ENCODE data around the gene PRR5L. TPM values are rescaled to one million over a fixed set of nuclear protein-coding genes. Genes with fewer than 3 reads are reported as not detected.

PRR5L gene
- total and polyA plus RNA-seq, 2 experiments from 2014 or later, result 3.1 to 8.9 TPM

- Mint-ChIP-seq H3K9me3 (no peaks in the 10 kb centered on the region), H3K27me3 (ENCODE audit: insufficient read depth, low read depth, poor library complexity) (peaks cover 9% of the 10 kb centered on the region), H3K36me3 (ENCODE audit: low read depth) (no peaks in the 10 kb centered on the region), H3K4me1 (peaks cover 10% of the 10 kb centered on the region; the same call in 2 of the 3 replicates), H3K4me3 (no peak overlapping the region), H3K27ac (no peak overlapping the region)
- Histone ChIP-seq H2AFZ (no peak overlapping the region; the same call in 1 of the 2 replicates), H3F3A (replicated peaks; ENCODE audit: low read depth) (no peaks in the 10 kb centered on the region; the same call in 1 of the 2 replicates), H3K27me3 (ENCODE audit: insufficient read depth) (peaks cover 9% of the 10 kb centered on the region; the same call in 1 of the 2 replicates), H3K4me2 (no peak overlapping the region), H3K4me1 (ENCODE audit: insufficient read depth) (no peaks in the 10 kb centered on the region), H3K27ac (ENCODE audit: low read depth) (no peak overlapping the region), H3K9me2 (ENCODE audit: insufficient read depth) (no peaks in the 10 kb centered on the region), H3K36me3 (ENCODE audit: insufficient read depth) (no peaks in the 10 kb centered on the region), H3K4me3 (no peak overlapping the region), H4K20me1 (replicated peaks; ENCODE audit: insufficient read depth) (no peaks in the 10 kb centered on the region), H3K79me2 (replicated peaks; ENCODE audit: insufficient read depth) (peaks cover 16% of the 10 kb centered on the region)
- TF ChIP-seq JUNB (IDR thresholded peaks at IDR 0.05; ENCODE audit: unreplicated experiment), result no peak
- no peak for ATAC-seq
- no peak for DNase-seq (ENCODE audit: low spot score)
Measured at GRCh38 chr11:36512016-36512415, 215.9 kb downstream of the PRR5L start.

GRCh38 chr11:36513965-36514364 is 217.9 kb downstream of the PRR5L start:
- no peaks in the 10 kb centered on the region for H3K36me3 ChIP-seq (ENCODE audit: insufficient read depth)
- ATAC-seq (no peak), DNase-seq (ENCODE audit: low spot score) (no peak)
- H3K4me1 ChIP-seq (ENCODE audit: insufficient read depth), result no peaks in the 10 kb centered on the region
- no peaks in the 10 kb centered on the region for H3F3A ChIP-seq (replicated peaks; ENCODE audit: low read depth)
- H3K4me2 ChIP-seq, result no peak overlapping the region
- H3K9me2 ChIP-seq (ENCODE audit: insufficient read depth), result no peaks in the 10 kb centered on the region
- no peaks in the 10 kb centered on the region for H4K20me1 ChIP-seq (replicated peaks; ENCODE audit: insufficient read depth)
- H3K36me3 Mint-ChIP-seq (ENCODE audit: low read depth), result no peaks in the 10 kb centered on the region
- H3K4me3 ChIP-seq, result no peak overlapping the region
- no peak overlapping the region for H3K4me3 Mint-ChIP-seq
- no peak overlapping the region for H3K27ac Mint-ChIP-seq
- H3K79me2 ChIP-seq (replicated peaks; ENCODE audit: insufficient read depth), result peaks cover 6% of the 10 kb centered on the region
- H3K27me3 ChIP-seq (ENCODE audit: insufficient read depth), result peaks cover 9% of the 10 kb centered on the region; the same call in 1 of the 2 replicates
- H3K4me1 Mint-ChIP-seq, result peaks cover 2% of the 10 kb centered on the region; the same call in 2 of the 3 replicates
- H3K27me3 Mint-ChIP-seq (ENCODE audit: insufficient read depth, low read depth, poor library complexity), result peaks cover 9% of the 10 kb centered on the region
- no peaks in the 10 kb centered on the region; the same call in 2 of the 3 replicates for H3K9me3 Mint-ChIP-seq
- TF ChIP-seq ZNF462 (CRISPR knock-in tag; IDR thresholded peaks at IDR 0.05) (no peak), STAT1 (IDR thresholded peaks at IDR 0.05; ENCODE audit: unreplicated experiment) (no peak)
- H2AFZ ChIP-seq, result no peak overlapping the region
- H3K27ac ChIP-seq (ENCODE audit: low read depth), result no peak overlapping the region

Small RNA genes lying within 50 kb of the gene (small RNA-seq; reads per million reads assigned to genes)
- gene AC061999.1 (ENCODE audit: low replicate concordance), result not detected

Other genes with a start within 250 kb of the PRR5L start
- gene COMMD9, start 6.9 kb upstream of the PRR5L start, total RNA-seq (2014; rRNA removed; shearing (Covaris generic)), result 19.9 and 22.4 TPM in 2 replicates
- gene COMMD9, start 6.9 kb upstream of the PRR5L start, polyA plus RNA-seq (2016; fragmentation: Nextera tagmentation; extraction: Ambion mirVana), result 38.3 and 44.1 TPM in 2 replicates
- gene TRAF6, start 214.0 kb downstream of the PRR5L start, total RNA-seq (2014; rRNA removed; shearing (Covaris generic)), result 6.4 and 10.5 TPM in 2 replicates
- 4.2 and 4.4 TPM in 2 replicates for gene TRAF6, start 214.0 kb downstream of the PRR5L start, polyA plus RNA-seq (2016; fragmentation: Nextera tagmentation; extraction: Ambion mirVana)

Data from GM23338 (cell line).